HG03064 (cell line): ENCODE results near the gene RPTOR.

Experiments used
- ATAC-seq: cut with Tn5 transposase; IDR thresholded peaks from one replicate; pipeline ENCODE4 v1.9.1; 2021; ENCODE audit warnings: low read depth; ENCODE audit not compliant: unreplicated experiment

Gene RPTOR

GRCh38 chr17:80585890-80586845 is 41.5 kb downstream of the RPTOR start:
- ATAC-seq = no peak

GRCh38 chr17:80586846-80587228 is 42.2 kb downstream of the RPTOR start:
- ATAC-seq = no peak

- ATAC-seq = no peak
Observed at GRCh38 chr17:80588702-80589383, 44.2 kb downstream of the RPTOR start.

- ATAC-seq = no peak
Observed at GRCh38 chr17:80591788-80592187, 47.1 kb downstream of the RPTOR start.

- ATAC-seq = no peak
Observed at GRCh38 chr17:80592243-80592642, 47.6 kb downstream of the RPTOR start.

- ATAC-seq = no peak
Observed at GRCh38 chr17:80593181-80593580, 48.5 kb downstream of the RPTOR start.

- no peak for ATAC-seq
Observed at GRCh38 chr17:80594431-80595269, 50.0 kb downstream of the RPTOR start.

GRCh38 chr17:80596760-80597608 is 52.3 kb downstream of the RPTOR start:
- no peak for ATAC-seq

- no peak for ATAC-seq
Observed at GRCh38 chr17:80598813-80599545, 54.3 kb downstream of the RPTOR start.

GRCh38 chr17:80599546-80600305 is 55.1 kb downstream of the RPTOR start:
- ATAC-seq = no peak

GRCh38 chr17:80601146-80601545 is 56.5 kb downstream of the RPTOR start:
- no peak for ATAC-seq

GRCh38 chr17:80603396-80603795 is 58.8 kb downstream of the RPTOR start:
- no peak for ATAC-seq

GRCh38 chr17:80604009-80604669 is 59.5 kb downstream of the RPTOR start:
- no peak for ATAC-seq

GRCh38 chr17:80604670-80605010 is 60.0 kb downstream of the RPTOR start:
- ATAC-seq = no peak

- peak; percentile 52 for ATAC-seq
Observed at GRCh38 chr17:80605326-80606066, 60.9 kb downstream of the RPTOR start.

GRCh38 chr17:80608326-80608725 is 63.7 kb downstream of the RPTOR start:
- no peak for ATAC-seq

GRCh38 chr17:80609757-80610156 is 65.1 kb downstream of the RPTOR start:
- ATAC-seq = no peak

- ATAC-seq = no peak
Observed at GRCh38 chr17:80611816-80612215, 67.2 kb downstream of the RPTOR start.
